K562 (cell line): ENCODE results near the gene ALKBH3. TPM values are rescaled to one million over a fixed set of nuclear protein-coding genes. Genes with fewer than 3 reads are reported as not detected.

Experiments used
- BCOR ChIP-seq: fragments of 450-650 bp; IDR thresholded peaks from 2 replicates; pipeline ENCODE4 v1.6.1; 2016
- CCAR2 ChIP-seq: fragments of 200-400 bp; formaldehyde crosslinking; IDR thresholded peaks from 2 replicates; pipeline ENCODE4 v1.6.1; 2017; ENCODE audit warnings: mild to moderate bottlenecking, low read depth, low read length
- FOXA3 ChIP-seq, 2 experiments: fragments of 450-650 bp in 1 of 2; sonication (generic) in 1 of 2; formaldehyde crosslinking; IDR thresholded peaks in 1 of 2; conservative IDR thresholded peaks in 1 of 2; 2 replicates each; pipeline versions ENCODE4 v1.4.0 to v1.8.0; 2020 to 2022; ENCODE audit warnings: mild to moderate bottlenecking in 2 of 2, missing genetic modification reagents in 1 of 2
- NR1H2 ChIP-seq: sonication (generic); formaldehyde crosslinking; IDR thresholded peaks from 2 replicates; pipeline ENCODE4 v1.4.0; 2020; ENCODE audit warnings: mild to moderate bottlenecking, missing genetic modification reagents
- PML ChIP-seq: IDR thresholded peaks from 2 replicates; pipeline ENCODE4 v1.6.1; 2012; ENCODE audit warnings: low read length, inconsistent platforms
- STAT5B ChIP-seq: fragments of 250-450 bp; sonication (Bioruptor Pico); IDR thresholded peaks from 2 replicates; pipeline ENCODE4 v1.8.0; 2021; ENCODE audit warnings: mild to moderate bottlenecking, inconsistent platforms
- ZNF324 ChIP-seq: fragments of 250-450 bp; sonication (Bioruptor Pico); IDR thresholded peaks from 2 replicates; pipeline ENCODE4 v1.4.0; 2020; ENCODE audit warnings: mild to moderate bottlenecking
- ZNF586 ChIP-seq: fragments of 450-650 bp; formaldehyde crosslinking; conservative IDR thresholded peaks from 2 replicates; pipeline ENCODE4 v1.4.0; 2020; ENCODE audit warnings: mild to moderate bottlenecking, moderate library complexity
- ZZZ3 ChIP-seq: fragments of 450-650 bp; IDR thresholded peaks from 2 replicates; pipeline ENCODE4 v1.6.1; 2016; ENCODE audit warnings: antibody characterized with exemption, mild to moderate bottlenecking, moderate library complexity
- polyA plus RNA-seq, 8 experiments: library from polyadenylated mRNA; depleted of rRNA in 4 of 8; stranded (reverse) in 5 of 8; unstranded in 3 of 8; fragments of >200 nt; fragmentation: Nextera tagmentation in 2 of 8; fragmentation: Illumina TruSeq in 1 of 8; extraction: Ambion mirVana in 2 of 8; extraction: Trizol in 1 of 8; gene quantifications; 2 replicates each; pipeline versions ENCODE4 v1.2.1 to v1.2.3, GENCODE V29; 2011 to 2014; ENCODE audit warnings: inconsistent platforms in 1 of 8, missing spikeins in 1 of 8
- total RNA-seq, 7 experiments: library from RNA; depleted of rRNA in 6 of 7; stranded (reverse); fragments of >200 nt in 6 of 7; fragmentation: Illumina TruSeq in 2 of 7; extraction: Trizol in 2 of 7; gene quantifications; 2 replicates each; pipeline versions ENCODE4 v1.2.1 to v1.2.3, GENCODE V29; 2011 to 2021; ENCODE audit warnings: low replicate concordance in 1 of 7
- TF ChIP-seq, protein P1 (sequence below): fragments of 250-450 bp; sonication (Bioruptor Pico); IDR thresholded peaks from 2 replicates; pipeline ENCODE4 v1.4.0; 2020
- TF ChIP-seq, protein P2 (sequence below): sonication (generic); formaldehyde crosslinking; IDR thresholded peaks from 2 replicates; pipeline ENCODE4 v1.8.0; 2022; ENCODE audit warnings: mild to moderate bottlenecking, low read depth, missing genetic modification reagents
- TF ChIP-seq, protein P3 (sequence below): sonication (generic); formaldehyde crosslinking; IDR thresholded peaks from 2 replicates; pipeline ENCODE4 v1.8.0; 2022; ENCODE audit warnings: missing genetic modification reagents, mild to moderate bottlenecking, borderline replicate concordance
- TF ChIP-seq, protein P4 (sequence below): fragments of 450-650 bp; IDR thresholded peaks from one replicate; pipeline ENCODE4 v1.6.1; 2018; ENCODE audit warnings: mild to moderate bottlenecking, moderate library complexity; ENCODE audit not compliant: partially characterized antibody
- TF ChIP-seq, protein P5 (sequence below): sonication (generic); formaldehyde crosslinking; IDR thresholded peaks from 2 replicates; pipeline ENCODE4 v1.8.0; 2022; ENCODE audit warnings: mild to moderate bottlenecking, missing genetic modification reagents

ALKBH3 gene
- total and polyA plus RNA-seq, 9 of the 15 experiments (the other 6 are each of a cell fraction or from before 2014, with no cell fraction given), result 16.0 to 49.9 (median 36.5) TPM

DNA sequence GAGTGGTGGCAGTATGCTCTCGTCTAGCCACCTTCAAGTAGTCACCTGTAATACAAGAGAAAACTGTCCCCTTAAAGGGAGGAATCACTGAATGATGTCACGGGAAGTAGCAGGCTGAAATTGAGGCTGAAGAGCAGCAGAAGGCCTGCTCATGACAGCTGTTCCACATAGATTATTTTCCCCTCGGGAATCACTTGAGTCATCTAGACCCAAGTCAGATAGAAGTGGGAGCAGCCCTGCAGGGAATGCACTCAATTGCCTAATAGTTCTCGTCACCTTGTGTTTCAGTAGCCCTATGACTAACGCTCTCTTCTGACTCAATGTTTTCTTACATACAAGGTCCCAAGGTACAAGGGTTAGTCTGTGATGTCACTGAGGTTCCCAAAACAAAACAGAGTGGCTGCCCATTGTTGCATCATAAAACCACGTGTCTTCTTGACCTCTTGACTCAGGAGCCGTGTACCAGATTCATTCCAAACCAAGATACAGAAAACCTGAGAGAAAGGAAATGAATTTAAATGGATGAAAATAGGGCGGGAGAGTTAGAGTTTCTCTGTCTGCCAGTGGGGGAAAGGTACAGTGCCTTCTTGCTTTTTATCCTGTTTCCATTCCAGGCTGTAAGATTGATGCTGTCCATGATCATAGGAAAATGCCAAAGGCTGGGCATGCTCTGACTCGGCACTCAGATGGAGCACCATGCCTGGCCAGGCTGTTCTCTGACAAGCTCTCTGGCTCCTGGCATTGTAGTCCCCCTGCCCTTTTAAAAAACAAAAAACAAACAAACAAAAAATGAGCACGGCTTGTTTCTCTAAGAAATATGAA, 40.2 kb downstream of the ALKBH3 start (continued):
- TF ChIP-seq NR1H2 (CRISPR knock-in tag), result no peak
- TF ChIP-seq BCOR, result no peak
- no peak for TF ChIP-seq ZZZ3
- no peak for TF ChIP-seq STAT5B (CRISPR knock-in tag)
- TF ChIP-seq, protein P1, sequence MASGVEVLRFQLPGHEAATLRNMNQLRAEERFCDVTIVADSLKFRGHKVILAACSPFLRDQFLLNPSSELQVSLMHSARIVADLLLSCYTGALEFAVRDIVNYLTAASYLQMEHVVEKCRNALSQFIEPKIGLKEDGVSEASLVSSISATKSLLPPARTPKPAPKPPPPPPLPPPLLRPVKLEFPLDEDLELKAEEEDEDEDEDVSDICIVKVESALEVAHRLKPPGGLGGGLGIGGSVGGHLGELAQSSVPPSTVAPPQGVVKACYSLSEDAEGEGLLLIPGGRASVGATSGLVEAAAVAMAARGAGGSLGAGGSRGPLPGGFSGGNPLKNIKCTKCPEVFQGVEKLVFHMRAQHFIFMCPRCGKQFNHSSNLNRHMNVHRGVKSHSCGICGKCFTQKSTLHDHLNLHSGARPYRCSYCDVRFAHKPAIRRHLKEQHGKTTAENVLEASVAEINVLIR, result peak; percentile 68
- TF ChIP-seq, protein P2, sequence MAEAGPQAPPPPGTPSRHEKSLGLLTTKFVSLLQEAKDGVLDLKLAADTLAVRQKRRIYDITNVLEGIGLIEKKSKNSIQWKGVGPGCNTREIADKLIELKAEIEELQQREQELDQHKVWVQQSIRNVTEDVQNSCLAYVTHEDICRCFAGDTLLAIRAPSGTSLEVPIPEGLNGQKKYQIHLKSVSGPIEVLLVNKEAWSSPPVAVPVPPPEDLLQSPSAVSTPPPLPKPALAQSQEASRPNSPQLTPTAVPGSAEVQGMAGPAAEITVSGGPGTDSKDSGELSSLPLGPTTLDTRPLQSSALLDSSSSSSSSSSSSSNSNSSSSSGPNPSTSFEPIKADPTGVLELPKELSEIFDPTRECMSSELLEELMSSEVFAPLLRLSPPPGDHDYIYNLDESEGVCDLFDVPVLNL (CRISPR knock-in tag), result no peak
- no peak for TF ChIP-seq CCAR2
- TF ChIP-seq, protein P3, sequence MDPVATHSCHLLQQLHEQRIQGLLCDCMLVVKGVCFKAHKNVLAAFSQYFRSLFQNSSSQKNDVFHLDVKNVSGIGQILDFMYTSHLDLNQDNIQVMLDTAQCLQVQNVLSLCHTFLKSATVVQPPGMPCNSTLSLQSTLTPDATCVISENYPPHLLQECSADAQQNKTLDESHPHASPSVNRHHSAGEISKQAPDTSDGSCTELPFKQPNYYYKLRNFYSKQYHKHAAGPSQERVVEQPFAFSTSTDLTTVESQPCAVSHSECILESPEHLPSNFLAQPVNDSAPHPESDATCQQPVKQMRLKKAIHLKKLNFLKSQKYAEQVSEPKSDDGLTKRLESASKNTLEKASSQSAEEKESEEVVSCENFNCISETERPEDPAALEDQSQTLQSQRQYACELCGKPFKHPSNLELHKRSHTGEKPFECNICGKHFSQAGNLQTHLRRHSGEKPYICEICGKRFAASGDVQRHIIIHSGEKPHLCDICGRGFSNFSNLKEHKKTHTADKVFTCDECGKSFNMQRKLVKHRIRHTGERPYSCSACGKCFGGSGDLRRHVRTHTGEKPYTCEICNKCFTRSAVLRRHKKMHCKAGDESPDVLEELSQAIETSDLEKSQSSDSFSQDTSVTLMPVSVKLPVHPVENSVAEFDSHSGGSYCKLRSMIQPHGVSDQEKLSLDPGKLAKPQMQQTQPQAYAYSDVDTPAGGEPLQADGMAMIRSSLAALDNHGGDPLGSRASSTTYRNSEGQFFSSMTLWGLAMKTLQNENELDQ (CRISPR knock-in tag), result no peak
- TF ChIP-seq ZNF586 (CRISPR knock-in tag), result no peak
- TF ChIP-seq, protein P4, sequence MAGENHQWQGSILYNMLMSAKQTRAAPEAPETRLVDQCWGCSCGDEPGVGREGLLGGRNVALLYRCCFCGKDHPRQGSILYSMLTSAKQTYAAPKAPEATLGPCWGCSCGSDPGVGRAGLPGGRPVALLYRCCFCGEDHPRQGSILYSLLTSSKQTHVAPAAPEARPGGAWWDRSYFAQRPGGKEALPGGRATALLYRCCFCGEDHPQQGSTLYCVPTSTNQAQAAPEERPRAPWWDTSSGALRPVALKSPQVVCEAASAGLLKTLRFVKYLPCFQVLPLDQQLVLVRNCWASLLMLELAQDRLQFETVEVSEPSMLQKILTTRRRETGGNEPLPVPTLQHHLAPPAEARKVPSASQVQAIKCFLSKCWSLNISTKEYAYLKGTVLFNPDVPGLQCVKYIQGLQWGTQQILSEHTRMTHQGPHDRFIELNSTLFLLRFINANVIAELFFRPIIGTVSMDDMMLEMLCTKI, result no peak
- TF ChIP-seq ZNF324 (CRISPR knock-in tag), result no peak
- TF ChIP-seq PML, result peak; percentile 44; the same call in 1 of the 2 replicates
- TF ChIP-seq, protein P5, sequence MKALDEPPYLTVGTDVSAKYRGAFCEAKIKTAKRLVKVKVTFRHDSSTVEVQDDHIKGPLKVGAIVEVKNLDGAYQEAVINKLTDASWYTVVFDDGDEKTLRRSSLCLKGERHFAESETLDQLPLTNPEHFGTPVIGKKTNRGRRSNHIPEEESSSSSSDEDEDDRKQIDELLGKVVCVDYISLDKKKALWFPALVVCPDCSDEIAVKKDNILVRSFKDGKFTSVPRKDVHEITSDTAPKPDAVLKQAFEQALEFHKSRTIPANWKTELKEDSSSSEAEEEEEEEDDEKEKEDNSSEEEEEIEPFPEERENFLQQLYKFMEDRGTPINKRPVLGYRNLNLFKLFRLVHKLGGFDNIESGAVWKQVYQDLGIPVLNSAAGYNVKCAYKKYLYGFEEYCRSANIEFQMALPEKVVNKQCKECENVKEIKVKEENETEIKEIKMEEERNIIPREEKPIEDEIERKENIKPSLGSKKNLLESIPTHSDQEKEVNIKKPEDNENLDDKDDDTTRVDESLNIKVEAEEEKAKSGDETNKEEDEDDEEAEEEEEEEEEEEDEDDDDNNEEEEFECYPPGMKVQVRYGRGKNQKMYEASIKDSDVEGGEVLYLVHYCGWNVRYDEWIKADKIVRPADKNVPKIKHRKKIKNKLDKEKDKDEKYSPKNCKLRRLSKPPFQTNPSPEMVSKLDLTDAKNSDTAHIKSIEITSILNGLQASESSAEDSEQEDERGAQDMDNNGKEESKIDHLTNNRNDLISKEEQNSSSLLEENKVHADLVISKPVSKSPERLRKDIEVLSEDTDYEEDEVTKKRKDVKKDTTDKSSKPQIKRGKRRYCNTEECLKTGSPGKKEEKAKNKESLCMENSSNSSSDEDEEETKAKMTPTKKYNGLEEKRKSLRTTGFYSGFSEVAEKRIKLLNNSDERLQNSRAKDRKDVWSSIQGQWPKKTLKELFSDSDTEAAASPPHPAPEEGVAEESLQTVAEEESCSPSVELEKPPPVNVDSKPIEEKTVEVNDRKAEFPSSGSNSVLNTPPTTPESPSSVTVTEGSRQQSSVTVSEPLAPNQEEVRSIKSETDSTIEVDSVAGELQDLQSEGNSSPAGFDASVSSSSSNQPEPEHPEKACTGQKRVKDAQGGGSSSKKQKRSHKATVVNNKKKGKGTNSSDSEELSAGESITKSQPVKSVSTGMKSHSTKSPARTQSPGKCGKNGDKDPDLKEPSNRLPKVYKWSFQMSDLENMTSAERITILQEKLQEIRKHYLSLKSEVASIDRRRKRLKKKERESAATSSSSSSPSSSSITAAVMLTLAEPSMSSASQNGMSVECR (CRISPR knock-in tag), result no peak
- 0 out of 4 replicates have a peak, but pooled peaks of 1 of the 2 experiments have one; percentile 44 for TF ChIP-seq FOXA3 (CRISPR knock-in tag; conservative IDR thresholded peaks at IDR 0.05 in 1 of 2, IDR thresholded peaks at IDR 0.05 in 1 of 2)
